ENCODE results near the gene FEZF1.

Gene FEZF1

GRCh38 chr7:122311050-122311700, 6.6 kb upstream of the FEZF1 start:
- no peak for TF ChIP-seq TAF1 (IDR thresholded peaks at IDR 0.05; ENCODE audit: borderline replicate concordance, insufficient read depth, low read length)
- no peak for TF ChIP-seq FOXP2 (optimal IDR thresholded peaks at IDR 0.05; ENCODE audit: borderline replicate concordance, extremely low read depth, extremely low read length, insufficient read depth)
- TF ChIP-seq REST (IDR thresholded peaks at IDR 0.05; ENCODE audit: insufficient read depth in 1 of 2, low read depth in 2 of 2, low read length in 2 of 2): no peak
- TF ChIP-seq SIN3A (IDR thresholded peaks at IDR 0.05; ENCODE audit: borderline replicate concordance, insufficient read depth, low read length): no peak
- no peak for TF ChIP-seq POLR2AphosphoS5 (IDR thresholded peaks at IDR 0.05; ENCODE audit: low read depth, low read length)

GRCh38 chr7:122310119-122311021, 5.8 kb upstream of the FEZF1 start:
- no peak for TF ChIP-seq POLR2AphosphoS5 (IDR thresholded peaks at IDR 0.05; ENCODE audit: low read depth, low read length)
- TF ChIP-seq TAF1 (IDR thresholded peaks at IDR 0.05; ENCODE audit: borderline replicate concordance, insufficient read depth, low read length): no peak
- no peak for TF ChIP-seq REST (IDR thresholded peaks at IDR 0.05; ENCODE audit: insufficient read depth in 1 of 2, low read depth in 2 of 2, low read length in 2 of 2)
- no peak for TF ChIP-seq SIN3A (IDR thresholded peaks at IDR 0.05; ENCODE audit: borderline replicate concordance, insufficient read depth, low read length)
- TF ChIP-seq FOXP2 (optimal IDR thresholded peaks at IDR 0.05; ENCODE audit: borderline replicate concordance, extremely low read depth, extremely low read length, insufficient read depth): no peak

GRCh38 chr7:122309421-122309820, 4.9 kb upstream of the FEZF1 start:
- no peak for TF ChIP-seq SIN3A (IDR thresholded peaks at IDR 0.05; ENCODE audit: borderline replicate concordance, insufficient read depth, low read length)
- TF ChIP-seq REST (IDR thresholded peaks at IDR 0.05; ENCODE audit: insufficient read depth in 1 of 2, low read depth in 2 of 2, low read length in 2 of 2): no peak
- no peak for TF ChIP-seq FOXP2 (optimal IDR thresholded peaks at IDR 0.05; ENCODE audit: borderline replicate concordance, extremely low read depth, extremely low read length, insufficient read depth)
- TF ChIP-seq POLR2AphosphoS5 (IDR thresholded peaks at IDR 0.05; ENCODE audit: low read depth, low read length): no peak
- no peak for TF ChIP-seq TAF1 (IDR thresholded peaks at IDR 0.05; ENCODE audit: borderline replicate concordance, insufficient read depth, low read length)

GRCh38 chr7:122307228-122307621, 2.7 kb upstream of the FEZF1 start:
- TF ChIP-seq SIN3A (IDR thresholded peaks at IDR 0.05; ENCODE audit: borderline replicate concordance, insufficient read depth, low read length) (no peak), FOXP2 (optimal IDR thresholded peaks at IDR 0.05; ENCODE audit: borderline replicate concordance, extremely low read depth, extremely low read length, insufficient read depth) (no peak), TAF1 (IDR thresholded peaks at IDR 0.05; ENCODE audit: borderline replicate concordance, insufficient read depth, low read length) (no peak), POLR2AphosphoS5 (IDR thresholded peaks at IDR 0.05; ENCODE audit: low read depth, low read length) (no peak), REST (IDR thresholded peaks at IDR 0.05; ENCODE audit: insufficient read depth in 1 of 2, low read depth in 2 of 2, low read length in 2 of 2) (no peak)

Measured in PFSK-1 (cell line).